Glutamatergic neuron (in vitro differentiated cells): ENCODE measurements around the gene KRTAP5-7. TPM values are rescaled to one million over a fixed set of nuclear protein-coding genes. Genes with fewer than 3 reads are reported as not detected.
"Not testable (repeated sequence)": the region's sequence is repeated elsewhere in the genome, so short reads cannot be mapped to it uniquely, and the experiment has no call there.

Experiments used
- DNase-seq: peaks from one replicate; pipeline ENCODE4 v3.0.0; 2022
- H3K27ac Mint-ChIP-seq: one replicate; pipeline ENCODE4 v1.8.0; 2020; ENCODE audit warnings: mild to moderate bottlenecking, mixed read lengths, inconsistent platforms; ENCODE audit not compliant: unreplicated experiment
- H3K27me3 Mint-ChIP-seq: one replicate; pipeline ENCODE4 v1.8.0; 2020; ENCODE audit warnings: mild to moderate bottlenecking, moderate library complexity, mixed read lengths, inconsistent platforms; ENCODE audit not compliant: unreplicated experiment
- H3K36me3 Mint-ChIP-seq: one replicate; pipeline ENCODE4 v1.8.0; 2020; ENCODE audit warnings: mild to moderate bottlenecking, mixed read lengths, inconsistent platforms; ENCODE audit not compliant: unreplicated experiment
- H3K4me1 Mint-ChIP-seq: one replicate; pipeline ENCODE4 v1.8.0; 2020; ENCODE audit warnings: mild to moderate bottlenecking, low read depth, mixed read lengths, inconsistent platforms; ENCODE audit not compliant: unreplicated experiment
- H3K4me3 Mint-ChIP-seq: one replicate; pipeline ENCODE4 v1.8.0; 2020; ENCODE audit warnings: mild to moderate bottlenecking, mixed read lengths, inconsistent platforms; ENCODE audit not compliant: unreplicated experiment
- H3K9me3 Mint-ChIP-seq: one replicate; pipeline ENCODE4 v1.8.0; 2020; ENCODE audit warnings: mild to moderate bottlenecking, moderate library complexity, mixed read lengths, inconsistent platforms; ENCODE audit not compliant: unreplicated experiment
- CTCF ChIP-seq: fragments of 200-600 bp; sonication (generic); IDR thresholded peaks from one replicate; pipeline ENCODE4 v1.5.0; 2021; ENCODE audit not compliant: partially characterized antibody, unreplicated experiment
- total RNA-seq: library from RNA; stranded (reverse); fragmentation: NEBNext Ultra II Directional; extraction: Animal tissue kit (Norgen Biotek cat#: 25700); gene quantifications from one replicate; pipeline ENCODE4 v1.2.1, GENCODE V29; 2021; ENCODE audit not compliant: unreplicated experiment

The KRTAP5-7 gene
- total RNA-seq, 1 donor from 2014 or later: not detected

- peaks cover 18% of the 10 kb centered on the region for H3K4me1 Mint-ChIP-seq
- H3K9me3 Mint-ChIP-seq: peaks cover 21% of the 10 kb centered on the region
- H3K36me3 Mint-ChIP-seq: peaks cover 1% of the 10 kb centered on the region
- H3K27me3 Mint-ChIP-seq: peaks cover 13% of the 10 kb centered on the region
- peak overlapping the region; percentile 20 for H3K27ac Mint-ChIP-seq
- peak; percentile 39 for DNase-seq
- H3K4me3 Mint-ChIP-seq: no peak overlapping the region
- TF ChIP-seq CTCF: no peak
These were observed 41.8 kb downstream of the KRTAP5-7 start for GRCh38 chr11:71568704-71569349.

- not testable (repeated sequence) for H3K4me3 Mint-ChIP-seq, H3K36me3 Mint-ChIP-seq, H3K27ac Mint-ChIP-seq, DNase-seq, H3K27me3 Mint-ChIP-seq
- Mint-ChIP-seq H3K4me1 (peaks cover 12% of the 10 kb centered on the region), H3K9me3 (peaks cover 15% of the 10 kb centered on the region)
These were observed 44.2 kb downstream of the KRTAP5-7 start for GRCh38 chr11:71571101-71571850.

GRCh38 chr11:71572811-71573210 lies 45.7 kb downstream of the KRTAP5-7 start:
- Mint-ChIP-seq H3K4me3 (no peak overlapping the region), H3K27ac (no peak overlapping the region), H3K27me3 (peaks cover 2% of the 10 kb centered on the region), H3K4me1 (peaks cover 4% of the 10 kb centered on the region), H3K9me3 (peaks cover 15% of the 10 kb centered on the region), H3K36me3 (no peaks in the 10 kb centered on the region)
- DNase-seq: no peak
- TF ChIP-seq CTCF: no peak

- DNase-seq: no peak
- H3K27ac Mint-ChIP-seq: no peak overlapping the region
- TF ChIP-seq CTCF: no peak
- H3K27me3 Mint-ChIP-seq: peaks cover 2% of the 10 kb centered on the region
- peaks cover 5% of the 10 kb centered on the region for H3K9me3 Mint-ChIP-seq
- no peak overlapping the region for H3K4me3 Mint-ChIP-seq
- no peaks in the 10 kb centered on the region for H3K36me3 Mint-ChIP-seq
- H3K4me1 Mint-ChIP-seq: peaks cover 8% of the 10 kb centered on the region
These were observed 47.4 kb downstream of the KRTAP5-7 start for GRCh38 chr11:71574418-71574817.

GRCh38 chr11:71575723-71576424 lies 48.8 kb downstream of the KRTAP5-7 start:
- Mint-ChIP-seq H3K4me3 (no peak overlapping the region), H3K27ac (no peak overlapping the region), H3K4me1 (peaks cover 8% of the 10 kb centered on the region), H3K9me3 (no peaks in the 10 kb centered on the region), H3K36me3 (no peaks in the 10 kb centered on the region), H3K27me3 (peaks cover 2% of the 10 kb centered on the region)
- DNase-seq: no peak
- TF ChIP-seq CTCF: no peak

- not testable (repeated sequence) for H3K27me3 Mint-ChIP-seq, H3K27ac Mint-ChIP-seq, H3K9me3 Mint-ChIP-seq, H3K4me3 Mint-ChIP-seq, H3K36me3 Mint-ChIP-seq, DNase-seq
- H3K4me1 Mint-ChIP-seq: peaks cover 11% of the 10 kb centered on the region
These were observed 49.8 kb downstream of the KRTAP5-7 start for GRCh38 chr11:71576688-71577465.
